Suprapubic skin (tissue), 3 donors: Measurements from ENCODE around the gene SCN1A.

Experiments used
- POLR2AphosphoS5 ChIP-seq, 3 donors: sonication (generic); formaldehyde crosslinking; IDR thresholded peaks; one replicate each; pipeline ENCODE4 v1.6.1; 2017; ENCODE audit warnings: antibody characterized with exemption in 3 of 3
- TF ChIP-seq, protein P1 (sequence below), 2 donors: fragments of 200-600 bp in 1 of 2; fragments of 450-650 bp in 1 of 2; sonication (generic) in 1 of 2; IDR thresholded peaks; one replicate each; pipeline ENCODE4 v1.5.1; 2016 to 2019; ENCODE audit warnings: antibody characterized with exemption in 2 of 2, mild to moderate bottlenecking in 1 of 2, moderate library complexity in 1 of 2

GRCh38 chr2:166134252-166135151, 6.7 kb upstream of the SCN1A start:
- TF ChIP-seq, protein P1, sequence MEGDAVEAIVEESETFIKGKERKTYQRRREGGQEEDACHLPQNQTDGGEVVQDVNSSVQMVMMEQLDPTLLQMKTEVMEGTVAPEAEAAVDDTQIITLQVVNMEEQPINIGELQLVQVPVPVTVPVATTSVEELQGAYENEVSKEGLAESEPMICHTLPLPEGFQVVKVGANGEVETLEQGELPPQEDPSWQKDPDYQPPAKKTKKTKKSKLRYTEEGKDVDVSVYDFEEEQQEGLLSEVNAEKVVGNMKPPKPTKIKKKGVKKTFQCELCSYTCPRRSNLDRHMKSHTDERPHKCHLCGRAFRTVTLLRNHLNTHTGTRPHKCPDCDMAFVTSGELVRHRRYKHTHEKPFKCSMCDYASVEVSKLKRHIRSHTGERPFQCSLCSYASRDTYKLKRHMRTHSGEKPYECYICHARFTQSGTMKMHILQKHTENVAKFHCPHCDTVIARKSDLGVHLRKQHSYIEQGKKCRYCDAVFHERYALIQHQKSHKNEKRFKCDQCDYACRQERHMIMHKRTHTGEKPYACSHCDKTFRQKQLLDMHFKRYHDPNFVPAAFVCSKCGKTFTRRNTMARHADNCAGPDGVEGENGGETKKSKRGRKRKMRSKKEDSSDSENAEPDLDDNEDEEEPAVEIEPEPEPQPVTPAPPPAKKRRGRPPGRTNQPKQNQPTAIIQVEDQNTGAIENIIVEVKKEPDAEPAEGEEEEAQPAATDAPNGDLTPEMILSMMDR (IDR thresholded peaks at IDR 0.05) = no peak
- TF ChIP-seq POLR2AphosphoS5 (IDR thresholded peaks at IDR 0.05) = no peak
